Duodenal mucosa (tissue), 2 donors: ENCODE results near the gene ADM2.

Experiments used
- H3K27ac ChIP-seq: one replicate; pipeline ENCODE4 v1.7.0; 2013; ENCODE audit warnings: low read depth, low read length
- H3K27me3 ChIP-seq, 2 donors: one replicate each; pipeline ENCODE4 v1.7.0; 2013; ENCODE audit warnings: low read length in 2 of 2, control low read depth in 1 of 2; ENCODE audit not compliant: insufficient read depth in 2 of 2, control insufficient read depth in 1 of 2
- H3K36me3 ChIP-seq, 2 donors: one replicate each; pipeline ENCODE4 v1.7.0; 2013; ENCODE audit warnings: low read length in 2 of 2, control low read depth in 1 of 2; ENCODE audit not compliant: insufficient read depth in 2 of 2, control insufficient read depth in 1 of 2
- H3K4me1 ChIP-seq, 2 donors: one replicate each; pipeline ENCODE4 v1.7.0; 2013; ENCODE audit warnings: low read length in 2 of 2, control low read depth in 1 of 2; ENCODE audit not compliant: insufficient read depth in 2 of 2, control insufficient read depth in 1 of 2
- H3K4me3 ChIP-seq, 2 donors: one replicate each; pipeline ENCODE4 v1.7.0; 2013; ENCODE audit warnings: low read length in 2 of 2, low read depth in 1 of 2
- H3K9ac ChIP-seq, 2 donors: one replicate each; pipeline ENCODE4 v1.7.0; 2013; ENCODE audit warnings: low read length in 2 of 2, low read depth in 1 of 2
- H3K9me3 ChIP-seq, 2 donors: one replicate each; pipeline ENCODE4 v1.7.0; 2013; ENCODE audit warnings: low read length in 2 of 2, control low read depth in 1 of 2; ENCODE audit not compliant: control insufficient read depth in 1 of 2

Gene ADM2

GRCh38 chr22:50438305-50439275 is 42.8 kb upstream of the ADM2 start:
- Histone ChIP-seq H3K27ac (no peak overlapping the region), H3K27me3 (no peaks in the 10 kb centered on the region), H3K4me1 (no peaks in the 10 kb centered on the region), H3K9me3 (no peaks in the 10 kb centered on the region), H3K4me3 (no peak overlapping the region), H3K36me3 (peaks cover 4 to 70% of the 10 kb centered on the region in 2 donors), H3K9ac (no peak overlapping the region)

- Histone ChIP-seq H3K9me3 (no peaks in the 10 kb centered on the region), H3K36me3 (peaks cover 4 to 73% of the 10 kb centered on the region in 2 donors), H3K27me3 (no peaks in the 10 kb centered on the region), H3K4me1 (no peaks in the 10 kb centered on the region), H3K9ac (no peak overlapping the region), H3K27ac (no peak overlapping the region), H3K4me3 (no peak overlapping the region)
Observed at GRCh38 chr22:50439314-50439870, 42.0 kb upstream of the ADM2 start.

- Histone ChIP-seq H3K4me1 (peaks cover 5% of the 10 kb centered on the region in 2 donors), H3K36me3 (peaks cover 4 to 70% of the 10 kb centered on the region in 2 donors), H3K4me3 (no peak overlapping the region), H3K9me3 (no peaks in the 10 kb centered on the region), H3K27ac (no peak overlapping the region), H3K9ac (no peak overlapping the region), H3K27me3 (no peaks in the 10 kb centered on the region)
Observed at GRCh38 chr22:50439871-50440331, 41.4 kb upstream of the ADM2 start.

- no peak overlapping the region for H3K9ac ChIP-seq
- H3K4me3 ChIP-seq: no peak overlapping the region
- H3K36me3 ChIP-seq: peaks cover 4 to 67% of the 10 kb centered on the region in 2 donors
- H3K4me1 ChIP-seq: peaks cover 7 to 13% of the 10 kb centered on the region in 2 donors
- no peak overlapping the region for H3K27ac ChIP-seq
- H3K9me3 ChIP-seq: no peaks in the 10 kb centered on the region
- H3K27me3 ChIP-seq: no peaks in the 10 kb centered on the region
Observed at GRCh38 chr22:50440544-50441249, 40.6 kb upstream of the ADM2 start.

- Histone ChIP-seq H3K27me3 (no peaks in the 10 kb centered on the region), H3K36me3 (peaks cover 4 to 67% of the 10 kb centered on the region in 2 donors), H3K27ac (no peak overlapping the region), H3K9me3 (no peaks in the 10 kb centered on the region), H3K4me1 (peaks cover 7 to 16% of the 10 kb centered on the region in 2 donors), H3K4me3 (no peak overlapping the region), H3K9ac (no peak overlapping the region)
Observed at GRCh38 chr22:50441428-50441993, 39.8 kb upstream of the ADM2 start.

- H3K9me3 ChIP-seq: no peaks in the 10 kb centered on the region
- H3K36me3 ChIP-seq: peaks cover 13 to 68% of the 10 kb centered on the region in 2 donors
- no peak overlapping the region for H3K4me3 ChIP-seq
- H3K27ac ChIP-seq: no peak overlapping the region
- H3K4me1 ChIP-seq: peaks cover 7 to 16% of the 10 kb centered on the region in 2 donors
- H3K9ac ChIP-seq: no peak overlapping the region
- H3K27me3 ChIP-seq: no peaks in the 10 kb centered on the region
Observed at GRCh38 chr22:50443197-50443596, 38.1 kb upstream of the ADM2 start.

GRCh38 chr22:50443801-50444625 is 37.3 kb upstream of the ADM2 start:
- no peak overlapping the region for H3K9ac ChIP-seq
- peaks cover 7 to 16% of the 10 kb centered on the region in 2 donors for H3K4me1 ChIP-seq
- H3K36me3 ChIP-seq: peaks cover 10 to 66% of the 10 kb centered on the region in 2 donors
- H3K4me3 ChIP-seq: no peak overlapping the region
- peak overlapping the region; percentile 13 for H3K27ac ChIP-seq
- H3K27me3 ChIP-seq: no peaks in the 10 kb centered on the region
- H3K9me3 ChIP-seq: no peaks in the 10 kb centered on the region

- no peak overlapping the region for H3K9ac ChIP-seq
- no peak overlapping the region for H3K4me3 ChIP-seq
- H3K4me1 ChIP-seq: peaks cover 7 to 16% of the 10 kb centered on the region in 2 donors
- peaks cover 9 to 63% of the 10 kb centered on the region in 2 donors for H3K36me3 ChIP-seq
- no peak overlapping the region for H3K27ac ChIP-seq
- H3K27me3 ChIP-seq: no peaks in the 10 kb centered on the region
- H3K9me3 ChIP-seq: no peaks in the 10 kb centered on the region
Observed at GRCh38 chr22:50444663-50445062, 36.7 kb upstream of the ADM2 start.

- Histone ChIP-seq H3K9ac (no peak overlapping the region), H3K9me3 (no peaks in the 10 kb centered on the region), H3K4me3 (no peak overlapping the region), H3K27ac (no peak overlapping the region), H3K27me3 (no peaks in the 10 kb centered on the region), H3K36me3 (peaks cover 9 to 60% of the 10 kb centered on the region in 2 donors), H3K4me1 (peaks cover 7 to 16% of the 10 kb centered on the region in 2 donors)
Observed at GRCh38 chr22:50445071-50445879, 36.1 kb upstream of the ADM2 start.
